ENCODE results near the gene ANKS1A.

- TF ChIP-seq CTCF (IDR thresholded peaks at IDR 0.05; ENCODE audit: low read length), result no peak
- TF ChIP-seq EZH2 (optimal IDR thresholded peaks at IDR 0.05; ENCODE audit: low read depth, low read length), result no peak
Measured at GRCh38 chr6:34891296-34891695, 2.2 kb downstream of the ANKS1A start.

Data from MM.1S (cell line).